HepG2 (cell line): ENCODE data around the gene GLRX5. TPM values are rescaled to one million over a fixed set of nuclear protein-coding genes. Genes with fewer than 3 reads are reported as not detected.
A peak's percentile ranks its signal among the peaks of the same experiment; 100 is the strongest.

Source experiments
- ATAC-seq: fragments of 200-7000 bp; cut with Tn5 transposase; 3 replicates; pipeline ENCODE4 v1.9.1; 2020; ENCODE audit warnings: mild to moderate bottlenecking, moderate library complexity
- BruUV-seq: library from RNA; stranded (reverse); fragments of 400-500 nt; replicated peaks from 2 replicates; lab custom pipeline; 2021; lab: Mats Ljungman, UMichigan
- CTCF ChIA-PET: fragments of 300-600 bp; formaldehyde crosslinking; extraction: SDS; loops from one replicate; lab custom pipeline; 2021; ENCODE audit warnings: low total read pairs, inconsistent platforms, low intra/inter-chr PET ratio; lab: Yijun Ruan, JAX
- POLR2A ChIA-PET: fragments of 350-600 bp; sonication (Branson Sonifier 250); formaldehyde crosslinking; loops from one replicate; lab custom pipeline; 2020; ENCODE audit warnings: antibody characterized with exemption, inconsistent platforms; lab: Yijun Ruan, JAX
- DNase-seq: peaks from one replicate; pipeline ENCODE4 v3.0.0-alpha.2; 2015; ENCODE audit warnings: low spot score
- FAIRE-seq: peaks from 3 replicates; lab custom pipeline; 2011; peaks lifted over from hg19 to GRCh38; lab: Jason Lieb, UNC
- H2AFZ ChIP-seq: one replicate; pipeline ENCODE4 v1.6.1; 2011; ENCODE audit warnings: low read length, inconsistent platforms
- H3K27ac ChIP-seq: fragments of 300-600 bp; 3 replicates; pipeline ENCODE4 v1.8.0; 2011; ENCODE audit warnings: mixed run types, mild to moderate bottlenecking, mixed read lengths, low read length, inconsistent platforms; ENCODE audit not compliant: insufficient read depth; ENCODE audit errors: extremely low read length
- H3K27me3 ChIP-seq, 2 experiments: fragments of 200-600 bp in 1 of 2; 2 replicates in 1 of 2; 3 replicates in 1 of 2; pipeline versions ENCODE4 v1.6.0 to v1.8.0; 2011; ENCODE audit warnings: low read length in 2 of 2, mild to moderate bottlenecking in 2 of 2, moderate library complexity in 2 of 2, inconsistent platforms in 1 of 2; ENCODE audit not compliant: insufficient read depth in 2 of 2, control insufficient read depth in 1 of 2
- H3K36me3 ChIP-seq, 2 experiments: fragments of 200-600 bp in 1 of 2; replicated peaks in 1 of 2; 2 replicates in 1 of 2; 3 replicates in 1 of 2; pipeline versions ENCODE4 v1.5.1 to v1.8.0; 2011; ENCODE audit warnings: low read length in 2 of 2, inconsistent platforms in 1 of 2; ENCODE audit not compliant: insufficient read depth in 2 of 2, control insufficient read depth in 1 of 2
- H3K4me1 ChIP-seq: 2 replicates; pipeline ENCODE4 v1.5.1; 2012; ENCODE audit warnings: low read length, inconsistent platforms; ENCODE audit not compliant: insufficient read depth
- H3K4me2 ChIP-seq: 2 replicates; pipeline ENCODE4 v1.6.0; 2011; ENCODE audit warnings: low read depth, low read length, inconsistent platforms
- H3K4me3 ChIP-seq, 3 experiments: fragments of 200-600 bp in 1 of 3; sonication (generic), shearing (Covaris generic) in 1 of 3; replicated peaks in 1 of 3; 2 replicates each; pipeline ENCODE4 v1.5.1; 2011 to 2016; ENCODE audit warnings: low read length in 3 of 3, inconsistent platforms in 2 of 3, low read depth in 2 of 3, mild to moderate bottlenecking in 2 of 3, control low read depth in 1 of 3, mixed read lengths in 1 of 3; ENCODE audit not compliant: insufficient read depth in 1 of 3
- H3K79me2 ChIP-seq: one replicate; pipeline ENCODE4 v1.6.1; 2011; ENCODE audit warnings: low read length, inconsistent platforms; ENCODE audit not compliant: insufficient read depth
- H3K9ac ChIP-seq: 2 replicates; pipeline ENCODE4 v1.6.0; 2011; ENCODE audit warnings: mild to moderate bottlenecking, low read depth, low read length, inconsistent platforms; ENCODE audit not compliant: insufficient read depth
- H3K9me3 ChIP-seq: 2 replicates; pipeline ENCODE4 v1.5.1; 2012; ENCODE audit warnings: mild to moderate bottlenecking, low read length
- H4K20me1 ChIP-seq: 2 replicates; pipeline ENCODE4 v1.6.0; 2011; ENCODE audit warnings: inconsistent platforms, mild to moderate bottlenecking, low read length, moderate library complexity; ENCODE audit not compliant: insufficient read depth
- ELF1 ChIP-seq: sonication (generic); formaldehyde crosslinking; IDR thresholded peaks from 2 replicates; pipeline ENCODE4 v1.4.0; 2020; ENCODE audit warnings: missing genetic modification reagents
- KLF16 ChIP-seq, 2 experiments: sonication (generic) in 1 of 2; formaldehyde crosslinking in 1 of 2; IDR thresholded peaks; 2 replicates each; pipeline versions ENCODE4 v1.6.1 to v1.8.0; 2016 to 2023; ENCODE audit warnings: missing genetic modification reagents in 2 of 2, missing compliant biosample characterization in 1 of 2
- LCORL ChIP-seq, 2 experiments: fragments of 450-650 bp in 1 of 2; sonication (generic) in 1 of 2; formaldehyde crosslinking in 1 of 2; IDR thresholded peaks; 2 replicates each; pipeline versions ENCODE4 v1.5.0 to v1.6.1; 2017 to 2020; ENCODE audit warnings: antibody characterized with exemption in 1 of 2, missing genetic modification reagents in 1 of 2
- MAFK ChIP-seq, 2 experiments: IDR thresholded peaks in 1 of 2; conservative IDR thresholded peaks in 1 of 2; 2 replicates each; pipeline ENCODE4 v1.6.1; 2011; ENCODE audit warnings: improper control_type of control experiment in 2 of 2, low read length in 2 of 2
- RARG ChIP-seq: sonication (generic); formaldehyde crosslinking; IDR thresholded peaks from 2 replicates; pipeline ENCODE4 v1.4.0; 2020; ENCODE audit warnings: low read depth, mild to moderate bottlenecking, missing genetic modification reagents
- RXRB ChIP-seq: IDR thresholded peaks from 2 replicates; pipeline ENCODE4 v1.6.1; 2016; ENCODE audit warnings: borderline replicate concordance, missing genetic modification reagents, missing compliant biosample characterization
- ZNF18 ChIP-seq: sonication (generic); formaldehyde crosslinking; IDR thresholded peaks from 2 replicates; pipeline ENCODE4 v1.8.0; 2022; ENCODE audit warnings: mild to moderate bottlenecking, missing genetic modification reagents; ENCODE audit not compliant: insufficient replicate concordance
- ZNF883 ChIP-seq: sonication (generic); formaldehyde crosslinking; IDR thresholded peaks from 2 replicates; pipeline ENCODE4 v1.5.1; 2020; ENCODE audit warnings: mild to moderate bottlenecking, missing genetic modification reagents; ENCODE audit errors: not compliant biosample characterization
- WGBS: methylation state at CpG from one replicate; pipeline ENCODE4 v1.1.6; 2017; ENCODE audit warnings: low lambda C conversion rate; 5-methylcytosine and 5-hydroxymethylcytosine counted together
- in situ Hi-C: cut with HindIII; loops from 2 replicates; pipeline ENCODE4 v1.10.0; 2017; ENCODE audit warnings: low pct_unique_long_range_greater_than_20kb; ENCODE audit not compliant: extremely low pct_ligation_motif_present
- intact Hi-C: fragments of 100-400 bp; cut with micrococcal nuclease; formaldehyde crosslinking; loops from one replicate; pipeline ENCODE4 v1.10.0; 2022; ENCODE audit not compliant: unreplicated experiment
- polyA plus RNA-seq, 8 experiments: library from polyadenylated mRNA; depleted of rRNA in 3 of 8; stranded (reverse) in 7 of 8; unstranded in 1 of 8; fragments of >200 nt; fragmentation: Illumina TruSeq in 4 of 8; extraction: Trizol in 4 of 8; gene quantifications; 2 replicates each; pipeline versions ENCODE4 v1.2.1 to v1.2.3, GENCODE V29; 2011 to 2016; ENCODE audit warnings: low read depth in 4 of 8, missing spikeins in 1 of 8, mixed read lengths in 1 of 8; ENCODE audit not compliant: insufficient read depth in 1 of 8
- total RNA-seq, 5 experiments: library from RNA; depleted of rRNA; stranded (reverse); fragments of >200 nt; fragmentation: Illumina TruSeq; extraction: Trizol; gene quantifications; 2 replicates each; pipeline ENCODE4 v1.2.3, GENCODE V29; 2016; ENCODE audit warnings: low read depth in 1 of 5

Gene GLRX5
- total and polyA plus RNA-seq, 2 of the 13 experiments (the other 11 are each of a cell fraction or from before 2014, with no cell fraction given): 122 to 146 TPM

- no peak for TF ChIP-seq RARG
- 0 out of 2 replicates have a peak, but pooled peaks have one; percentile 16 for TF ChIP-seq RXRB (CRISPR knock-in tag)
- peak; percentile 92 to 95 for TF ChIP-seq MAFK (conservative IDR thresholded peaks at IDR 0.05 in 1 of 2, IDR thresholded peaks at IDR 0.05 in 1 of 2; ENCODE audit: low read length in 2 of 2)
- TF ChIP-seq, all 625 proteins: peak for 13
These were observed 3.4 kb upstream of the GLRX5 start (continued) for GRCh38 chr14:95531473-95531872.

GRCh38 chr14:95531969-95532368 lies 2.9 kb upstream of the GLRX5 start:
- TF ChIP-seq LCORL (IDR thresholded peaks at IDR 0.05) (no peak), LCORL (CRISPR knock-in tag; IDR thresholded peaks at IDR 0.05) (no peak), ZNF18 (CRISPR knock-in tag) (no peak), ELF1 (CRISPR knock-in tag) (no peak), ZNF883 (no peak), KLF16 (CRISPR knock-in tag; IDR thresholded peaks at IDR 0.05) (no peak)
- intact Hi-C loops (no loop called here), in situ Hi-C loops (loop anchor here (5.0 kb wide), 1 partner anchor 90 kb away; no protein-coding TSS in a partner anchor)
- H3K4me2 ChIP-seq: peak overlapping the region; percentile 97
- DNase-seq: no peak
- CTCF ChIA-PET: no interaction called here
- peaks cover 85% of the 10 kb centered on the region for H3K79me2 ChIP-seq
- peak overlapping the region; percentile 16 for H3K27ac ChIP-seq
- no TSS peak for BruUV-seq
- no peaks in the 10 kb centered on the region for H3K9me3 ChIP-seq
- WGBS: 17% methylated on average over 3 of the region's 3 CpGs
- peak overlapping the region; percentile 84 to 88 (median 88); a peak in 5 of 6 replicates for H3K4me3 ChIP-seq
- ATAC-seq: no peak
- peak overlapping the region; percentile 85 for H3K9ac ChIP-seq
- POLR2A ChIA-PET: no interaction called here
- no peak overlapping the region for H2AFZ ChIP-seq
- peaks cover 46% of the 10 kb centered on the region for H3K4me1 ChIP-seq
- H3K36me3 ChIP-seq: peaks cover 0 to 5% of the 10 kb centered on the region in 2 experiments; a peak in 1 of 5 replicates
- FAIRE-seq: no peak
- H3K27me3 ChIP-seq: peaks cover 0 to 2% of the 10 kb centered on the region in 2 experiments; a peak in 1 of 5 replicates
- H4K20me1 ChIP-seq: peaks cover 3% of the 10 kb centered on the region; the same call in 1 of the 2 replicates
